ENCODE data around the gene PLEKHG5.

DNA sequence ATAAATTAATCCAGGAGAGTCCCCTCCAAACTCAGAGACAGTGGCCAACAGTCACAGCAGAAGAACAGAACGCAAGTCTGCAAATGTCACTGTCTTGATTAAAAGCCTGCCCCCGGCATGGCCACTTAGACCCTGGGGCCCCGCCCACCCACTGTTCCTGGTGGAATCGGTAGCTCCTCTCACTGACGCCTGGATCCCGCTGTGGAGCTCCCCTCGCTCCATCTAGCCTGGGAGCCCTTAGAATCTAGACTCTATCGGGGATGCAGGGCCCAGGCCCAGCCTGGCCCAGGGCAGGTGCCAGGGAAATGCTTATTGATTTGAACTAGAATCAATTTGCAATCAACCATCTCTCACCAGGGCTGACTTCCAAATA is 21.4 kb upstream of the PLEKHG5 start:
- TF ChIP-seq, protein P1, sequence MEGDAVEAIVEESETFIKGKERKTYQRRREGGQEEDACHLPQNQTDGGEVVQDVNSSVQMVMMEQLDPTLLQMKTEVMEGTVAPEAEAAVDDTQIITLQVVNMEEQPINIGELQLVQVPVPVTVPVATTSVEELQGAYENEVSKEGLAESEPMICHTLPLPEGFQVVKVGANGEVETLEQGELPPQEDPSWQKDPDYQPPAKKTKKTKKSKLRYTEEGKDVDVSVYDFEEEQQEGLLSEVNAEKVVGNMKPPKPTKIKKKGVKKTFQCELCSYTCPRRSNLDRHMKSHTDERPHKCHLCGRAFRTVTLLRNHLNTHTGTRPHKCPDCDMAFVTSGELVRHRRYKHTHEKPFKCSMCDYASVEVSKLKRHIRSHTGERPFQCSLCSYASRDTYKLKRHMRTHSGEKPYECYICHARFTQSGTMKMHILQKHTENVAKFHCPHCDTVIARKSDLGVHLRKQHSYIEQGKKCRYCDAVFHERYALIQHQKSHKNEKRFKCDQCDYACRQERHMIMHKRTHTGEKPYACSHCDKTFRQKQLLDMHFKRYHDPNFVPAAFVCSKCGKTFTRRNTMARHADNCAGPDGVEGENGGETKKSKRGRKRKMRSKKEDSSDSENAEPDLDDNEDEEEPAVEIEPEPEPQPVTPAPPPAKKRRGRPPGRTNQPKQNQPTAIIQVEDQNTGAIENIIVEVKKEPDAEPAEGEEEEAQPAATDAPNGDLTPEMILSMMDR (IDR thresholded peaks at IDR 0.05; ENCODE audit: insufficient read depth, low read length, poor library complexity, severe bottlenecking), result no peak
- no peak for TF ChIP-seq EZH2phosphoT487 (conservative IDR thresholded peaks at IDR 0.05; ENCODE audit: low read length)
